ENCODE measurements around the gene OSBPL2. TPM values are rescaled to one million over a fixed set of nuclear protein-coding genes. Genes with fewer than 3 reads are reported as not detected.

OSBPL2 gene
- total RNA-seq, 1 donor from 2014 or later: 56.7 TPM

DNA sequence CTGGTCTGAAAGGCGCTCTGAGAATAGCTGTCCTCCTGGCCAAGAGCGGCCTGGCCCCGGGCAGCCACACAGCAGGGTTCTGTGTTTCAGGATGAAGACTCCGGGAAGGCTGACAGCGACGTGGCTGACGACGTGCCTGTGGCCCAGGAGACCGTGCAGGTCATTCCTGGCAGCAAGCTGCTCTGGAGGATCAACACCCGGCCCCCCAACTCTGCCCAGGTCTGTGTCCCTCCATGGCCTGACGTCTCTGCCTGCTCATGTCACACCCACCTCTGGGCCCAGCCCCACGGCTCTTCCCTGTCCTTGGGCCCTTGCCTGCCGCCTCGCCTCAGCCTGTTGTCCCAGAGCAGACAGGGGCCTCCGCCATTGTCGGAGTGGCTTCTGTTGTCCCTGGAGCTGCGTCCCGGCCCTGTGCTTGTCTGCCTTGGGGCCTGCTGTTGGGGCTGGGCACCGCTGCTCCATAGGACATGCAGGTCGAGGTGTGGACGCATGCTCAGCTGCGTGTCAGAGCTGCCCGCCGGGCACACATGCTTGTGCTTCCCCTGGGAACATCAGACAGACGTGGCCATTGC, 48.3 kb downstream of the OSBPL2 start:
- H3K27me3 Mint-ChIP-seq: no peaks in the 10 kb centered on the region
- H3K36me3 Mint-ChIP-seq (ENCODE audit: insufficient read depth): peaks cover 15% of the 10 kb centered on the region
- no peak for DNase-seq (ENCODE audit: low spot score, unreplicated experiment)
- no peak overlapping the region for H3K4me3 Mint-ChIP-seq (ENCODE audit: low read depth)
- TF ChIP-seq, protein P1, sequence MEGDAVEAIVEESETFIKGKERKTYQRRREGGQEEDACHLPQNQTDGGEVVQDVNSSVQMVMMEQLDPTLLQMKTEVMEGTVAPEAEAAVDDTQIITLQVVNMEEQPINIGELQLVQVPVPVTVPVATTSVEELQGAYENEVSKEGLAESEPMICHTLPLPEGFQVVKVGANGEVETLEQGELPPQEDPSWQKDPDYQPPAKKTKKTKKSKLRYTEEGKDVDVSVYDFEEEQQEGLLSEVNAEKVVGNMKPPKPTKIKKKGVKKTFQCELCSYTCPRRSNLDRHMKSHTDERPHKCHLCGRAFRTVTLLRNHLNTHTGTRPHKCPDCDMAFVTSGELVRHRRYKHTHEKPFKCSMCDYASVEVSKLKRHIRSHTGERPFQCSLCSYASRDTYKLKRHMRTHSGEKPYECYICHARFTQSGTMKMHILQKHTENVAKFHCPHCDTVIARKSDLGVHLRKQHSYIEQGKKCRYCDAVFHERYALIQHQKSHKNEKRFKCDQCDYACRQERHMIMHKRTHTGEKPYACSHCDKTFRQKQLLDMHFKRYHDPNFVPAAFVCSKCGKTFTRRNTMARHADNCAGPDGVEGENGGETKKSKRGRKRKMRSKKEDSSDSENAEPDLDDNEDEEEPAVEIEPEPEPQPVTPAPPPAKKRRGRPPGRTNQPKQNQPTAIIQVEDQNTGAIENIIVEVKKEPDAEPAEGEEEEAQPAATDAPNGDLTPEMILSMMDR (IDR thresholded peaks at IDR 0.05; ENCODE audit: unreplicated experiment): no peak
- H3K27ac Mint-ChIP-seq: no peak overlapping the region
- no peaks in the 10 kb centered on the region for H3K4me1 Mint-ChIP-seq (ENCODE audit: low read depth)
- H3K9me3 Mint-ChIP-seq (ENCODE audit: low read depth): no peaks in the 10 kb centered on the region

- Mint-ChIP-seq H3K27me3 (no peaks in the 10 kb centered on the region), H3K36me3 (ENCODE audit: insufficient read depth) (peaks cover 12% of the 10 kb centered on the region), H3K4me3 (ENCODE audit: low read depth) (no peak overlapping the region), H3K4me1 (ENCODE audit: low read depth) (no peaks in the 10 kb centered on the region), H3K9me3 (ENCODE audit: low read depth) (no peaks in the 10 kb centered on the region), H3K27ac (no peak overlapping the region)
- TF ChIP-seq, protein P1 (IDR thresholded peaks at IDR 0.05; ENCODE audit: unreplicated experiment): no peak
- DNase-seq (ENCODE audit: low spot score, unreplicated experiment): no peak
Measured at GRCh38 chr20:62287129-62287528, 48.8 kb downstream of the OSBPL2 start.

DNA sequence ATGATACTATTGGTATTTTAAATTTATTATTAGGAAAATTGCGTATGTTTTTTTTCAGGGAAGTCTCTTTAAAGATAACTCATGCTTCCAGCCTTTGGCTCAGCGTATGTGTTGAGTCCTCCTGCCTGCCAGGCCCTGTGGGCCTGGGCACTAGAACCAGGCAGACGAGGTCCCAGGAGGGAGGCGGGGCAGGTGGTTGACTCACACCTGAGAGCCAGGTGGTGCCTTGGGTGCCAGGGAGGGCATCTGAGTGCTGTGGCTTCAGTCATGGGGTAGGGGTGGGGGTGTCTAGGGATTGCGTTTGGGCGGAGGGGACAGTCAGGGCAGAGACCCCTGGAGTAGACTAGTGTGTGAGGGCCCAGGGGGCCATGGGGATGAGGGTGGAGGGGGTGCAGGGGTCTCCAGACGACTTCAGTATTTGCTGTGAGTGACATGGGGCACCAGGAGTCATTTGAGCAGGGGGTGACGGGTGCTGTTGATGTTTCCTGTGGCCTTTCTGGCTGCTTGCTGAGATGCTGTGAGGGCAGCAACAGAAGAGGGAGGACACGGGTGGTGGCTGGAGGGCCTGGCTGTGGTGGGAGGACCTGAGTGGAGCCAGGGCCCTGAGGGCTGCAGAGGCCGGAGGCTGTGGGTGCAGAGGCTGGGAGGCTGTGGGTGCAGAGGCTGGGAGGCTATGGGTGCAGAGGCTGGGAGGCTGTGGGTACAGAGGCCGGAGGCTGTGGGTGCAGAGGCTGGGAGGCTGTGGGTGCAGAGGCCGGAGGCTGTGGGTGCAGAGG, 49.6 kb downstream of the OSBPL2 start:
- DNase-seq (ENCODE audit: low spot score, unreplicated experiment): no peak
- Mint-ChIP-seq H3K4me3 (ENCODE audit: low read depth) (no peak overlapping the region), H3K9me3 (ENCODE audit: low read depth) (no peaks in the 10 kb centered on the region), H3K36me3 (ENCODE audit: insufficient read depth) (peaks cover 15% of the 10 kb centered on the region), H3K4me1 (ENCODE audit: low read depth) (no peaks in the 10 kb centered on the region), H3K27ac (no peak overlapping the region), H3K27me3 (no peaks in the 10 kb centered on the region)
- TF ChIP-seq, protein P1 (IDR thresholded peaks at IDR 0.05; ENCODE audit: unreplicated experiment): no peak

- Mint-ChIP-seq H3K36me3 (ENCODE audit: insufficient read depth) (peaks cover 18% of the 10 kb centered on the region), H3K27me3 (no peaks in the 10 kb centered on the region), H3K27ac (no peak overlapping the region), H3K4me1 (ENCODE audit: low read depth) (no peaks in the 10 kb centered on the region), H3K9me3 (ENCODE audit: low read depth) (no peaks in the 10 kb centered on the region), H3K4me3 (ENCODE audit: low read depth) (no peak overlapping the region)
- TF ChIP-seq, protein P1 (IDR thresholded peaks at IDR 0.05; ENCODE audit: unreplicated experiment): no peak
- DNase-seq (ENCODE audit: low spot score, unreplicated experiment): no peak
Measured at GRCh38 chr20:62288535-62289105, 50.3 kb downstream of the OSBPL2 start.

GRCh38 chr20:62289131-62289530, 50.8 kb downstream of the OSBPL2 start:
- no peak for DNase-seq (ENCODE audit: low spot score, unreplicated experiment)
- Mint-ChIP-seq H3K27ac (no peak overlapping the region), H3K27me3 (no peaks in the 10 kb centered on the region), H3K4me1 (ENCODE audit: low read depth) (no peaks in the 10 kb centered on the region), H3K9me3 (ENCODE audit: low read depth) (no peaks in the 10 kb centered on the region), H3K36me3 (ENCODE audit: insufficient read depth) (peaks cover 19% of the 10 kb centered on the region), H3K4me3 (ENCODE audit: low read depth) (no peak overlapping the region)
- TF ChIP-seq, protein P1 (IDR thresholded peaks at IDR 0.05; ENCODE audit: unreplicated experiment): no peak
